KMS-11 (cell line): ENCODE results near the gene FN3KRP.

Source experiments
- H2AFZ ChIP-seq: fragments of 200-600 bp; sonication (generic); 2 replicates; pipeline ENCODE4 v1.6.1; 2016; ENCODE audit warnings: antibody characterized with exemption, mixed run types, low read depth
- H3K27ac ChIP-seq: fragments of 200-600 bp; sonication (generic); 2 replicates; pipeline ENCODE4 v1.6.1; 2016; ENCODE audit warnings: mild to moderate bottlenecking, mixed run types
- H3K27me3 ChIP-seq: fragments of 200-600 bp; sonication (generic); 2 replicates; pipeline ENCODE4 v1.6.1; 2017; ENCODE audit warnings: mild to moderate bottlenecking, low read depth, mixed run types, moderate library complexity; ENCODE audit not compliant: insufficient read depth
- H3K36me3 ChIP-seq: fragments of 200-600 bp; sonication (generic); 2 replicates; pipeline ENCODE4 v1.6.1; 2017; ENCODE audit warnings: mild to moderate bottlenecking, mixed run types; ENCODE audit not compliant: insufficient read depth
- H3K4me1 ChIP-seq: fragments of 200-600 bp; sonication (generic); 2 replicates; pipeline ENCODE4 v1.6.1; 2016; ENCODE audit warnings: mild to moderate bottlenecking, low read depth, mixed run types; ENCODE audit not compliant: poor library complexity, severe bottlenecking
- H3K4me2 ChIP-seq: fragments of 200-600 bp; sonication (generic); 2 replicates; pipeline ENCODE4 v1.7.0; 2016; ENCODE audit warnings: mild to moderate bottlenecking, mixed run types
- H3K4me3 ChIP-seq: fragments of 200-600 bp; sonication (generic); IDR thresholded peaks from 2 replicates; pipeline ENCODE4 v1.6.1; 2017; ENCODE audit warnings: low read depth, low read length, mixed read lengths; ENCODE audit not compliant: insufficient read depth
- H3K79me2 ChIP-seq: fragments of 200-600 bp; sonication (generic); 2 replicates; pipeline ENCODE4 v1.6.1; 2016; ENCODE audit warnings: low read depth, mixed run types; ENCODE audit not compliant: insufficient read depth
- H3K9ac ChIP-seq: fragments of 200-600 bp; sonication (generic); 2 replicates; pipeline ENCODE4 v1.6.1; 2016; ENCODE audit warnings: mild to moderate bottlenecking, mixed run types
- H4K20me1 ChIP-seq: fragments of 200-600 bp; sonication (generic); 2 replicates; pipeline ENCODE4 v1.6.1; 2016; ENCODE audit warnings: mild to moderate bottlenecking, mixed run types; ENCODE audit not compliant: insufficient read depth
- TF ChIP-seq, protein P1 (sequence below): fragments of 200-600 bp; sonication (generic); conservative IDR thresholded peaks from 2 replicates; pipeline ENCODE4 v1.6.1; 2017; ENCODE audit warnings: low read depth, mild to moderate bottlenecking, antibody characterized with exemption, low read length, moderate library complexity, mixed read lengths

The FN3KRP gene

DNA sequence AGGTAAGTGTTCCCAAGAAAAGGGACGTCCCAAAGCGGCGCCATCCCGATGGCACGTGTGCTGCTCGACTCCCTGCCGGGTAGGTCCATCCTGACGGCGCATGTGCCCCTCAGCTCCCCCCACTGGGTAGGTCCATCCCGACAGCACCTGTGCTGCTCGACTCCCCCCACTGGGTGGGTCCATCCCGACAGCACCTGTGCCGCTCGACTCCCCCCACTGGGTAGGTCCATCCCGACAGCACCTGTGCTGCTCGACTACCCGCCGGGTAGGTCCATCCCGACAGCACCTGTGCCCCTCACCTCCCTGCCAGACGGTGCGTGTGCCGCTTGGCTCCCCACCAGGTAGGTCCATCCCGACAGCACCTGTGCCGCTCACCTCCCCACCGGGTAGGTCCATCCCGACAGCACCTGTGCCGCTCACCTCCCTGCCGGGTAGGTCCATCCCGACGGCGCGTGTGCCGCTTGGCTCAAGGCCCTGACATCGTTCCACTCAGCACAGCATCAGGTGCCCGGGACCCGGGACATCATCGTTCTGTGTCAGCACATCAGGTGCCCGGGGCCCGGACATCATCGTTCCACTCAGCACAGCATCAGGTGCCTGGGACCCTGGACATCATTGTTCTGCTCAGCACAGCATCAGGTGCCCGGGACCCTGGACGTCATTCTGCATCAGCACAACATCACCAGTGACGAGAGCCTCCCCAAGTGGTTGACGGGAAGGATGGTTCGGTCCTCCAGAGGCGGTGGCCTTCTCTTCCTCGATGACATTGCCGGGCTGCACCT, 13.2 kb downstream of the FN3KRP start:
- Histone ChIP-seq H3K4me2 (no peak overlapping the region), H3K4me1 (no peaks in the 10 kb centered on the region), H4K20me1 (no peaks in the 10 kb centered on the region), H3K27ac (no peak overlapping the region), H3K4me3 (no peak overlapping the region), H3K27me3 (no peaks in the 10 kb centered on the region), H3K79me2 (no peaks in the 10 kb centered on the region), H3K9ac (no peak overlapping the region), H2AFZ (no peak overlapping the region), H3K36me3 (no peaks in the 10 kb centered on the region)
- TF ChIP-seq, protein P1, sequence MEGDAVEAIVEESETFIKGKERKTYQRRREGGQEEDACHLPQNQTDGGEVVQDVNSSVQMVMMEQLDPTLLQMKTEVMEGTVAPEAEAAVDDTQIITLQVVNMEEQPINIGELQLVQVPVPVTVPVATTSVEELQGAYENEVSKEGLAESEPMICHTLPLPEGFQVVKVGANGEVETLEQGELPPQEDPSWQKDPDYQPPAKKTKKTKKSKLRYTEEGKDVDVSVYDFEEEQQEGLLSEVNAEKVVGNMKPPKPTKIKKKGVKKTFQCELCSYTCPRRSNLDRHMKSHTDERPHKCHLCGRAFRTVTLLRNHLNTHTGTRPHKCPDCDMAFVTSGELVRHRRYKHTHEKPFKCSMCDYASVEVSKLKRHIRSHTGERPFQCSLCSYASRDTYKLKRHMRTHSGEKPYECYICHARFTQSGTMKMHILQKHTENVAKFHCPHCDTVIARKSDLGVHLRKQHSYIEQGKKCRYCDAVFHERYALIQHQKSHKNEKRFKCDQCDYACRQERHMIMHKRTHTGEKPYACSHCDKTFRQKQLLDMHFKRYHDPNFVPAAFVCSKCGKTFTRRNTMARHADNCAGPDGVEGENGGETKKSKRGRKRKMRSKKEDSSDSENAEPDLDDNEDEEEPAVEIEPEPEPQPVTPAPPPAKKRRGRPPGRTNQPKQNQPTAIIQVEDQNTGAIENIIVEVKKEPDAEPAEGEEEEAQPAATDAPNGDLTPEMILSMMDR: no peak

GRCh38 chr17:82732118-82732743, 15.7 kb downstream of the FN3KRP start:
- Histone ChIP-seq H4K20me1 (no peaks in the 10 kb centered on the region), H3K4me1 (no peaks in the 10 kb centered on the region), H2AFZ (no peak overlapping the region), H3K36me3 (no peaks in the 10 kb centered on the region), H3K9ac (no peak overlapping the region), H3K27me3 (no peaks in the 10 kb centered on the region), H3K4me3 (no peak overlapping the region), H3K79me2 (no peaks in the 10 kb centered on the region), H3K4me2 (no peak overlapping the region), H3K27ac (no peak overlapping the region)
- TF ChIP-seq, protein P1: no peak

- Histone ChIP-seq H3K4me3 (no peak within 1 kb of the TSS), H2AFZ (no peak within 1 kb of the TSS), H3K4me1 (no peaks in the 10 kb centered on the region), H3K27ac (no peak within 1 kb of the TSS), H3K27me3 (no peaks in the 10 kb centered on the region), H4K20me1 (no peaks in the 10 kb centered on the region), H3K4me2 (no peak within 1 kb of the TSS), H3K79me2 (no peaks in the 10 kb centered on the region), H3K9ac (no peak within 1 kb of the TSS), H3K36me3 (no peaks in the 10 kb centered on the region)
- TF ChIP-seq, protein P1: no peak
These were observed 18.7 kb downstream of the FN3KRP start, which contains the start of gene FN3K for GRCh38 chr17:82734987-82735866. TSS of gene FN3K (plus strand) at chr17:82735615. CDS start at chr17:82735637, 22 bp downstream.

- no peak overlapping the region for H3K9ac ChIP-seq
- no peak overlapping the region for H3K27ac ChIP-seq
- no peaks in the 10 kb centered on the region for H3K27me3 ChIP-seq
- H2AFZ ChIP-seq: no peak overlapping the region
- H3K36me3 ChIP-seq: no peaks in the 10 kb centered on the region
- no peaks in the 10 kb centered on the region for H3K79me2 ChIP-seq
- H4K20me1 ChIP-seq: no peaks in the 10 kb centered on the region
- no peaks in the 10 kb centered on the region for H3K4me1 ChIP-seq
- H3K4me2 ChIP-seq: no peak overlapping the region
- H3K4me3 ChIP-seq: no peak overlapping the region
- TF ChIP-seq, protein P1: no peak
These were observed 20.1 kb downstream of the FN3KRP start for GRCh38 chr17:82736511-82737185.
